Midbrain (tissue), 1 donor: ENCODE measurements around the gene HRC.

Source experiments
- DNase-seq: peaks from one replicate; lab custom pipeline; 2025; lab: John Stamatoyannopoulos, UW

Gene HRC

DNA sequence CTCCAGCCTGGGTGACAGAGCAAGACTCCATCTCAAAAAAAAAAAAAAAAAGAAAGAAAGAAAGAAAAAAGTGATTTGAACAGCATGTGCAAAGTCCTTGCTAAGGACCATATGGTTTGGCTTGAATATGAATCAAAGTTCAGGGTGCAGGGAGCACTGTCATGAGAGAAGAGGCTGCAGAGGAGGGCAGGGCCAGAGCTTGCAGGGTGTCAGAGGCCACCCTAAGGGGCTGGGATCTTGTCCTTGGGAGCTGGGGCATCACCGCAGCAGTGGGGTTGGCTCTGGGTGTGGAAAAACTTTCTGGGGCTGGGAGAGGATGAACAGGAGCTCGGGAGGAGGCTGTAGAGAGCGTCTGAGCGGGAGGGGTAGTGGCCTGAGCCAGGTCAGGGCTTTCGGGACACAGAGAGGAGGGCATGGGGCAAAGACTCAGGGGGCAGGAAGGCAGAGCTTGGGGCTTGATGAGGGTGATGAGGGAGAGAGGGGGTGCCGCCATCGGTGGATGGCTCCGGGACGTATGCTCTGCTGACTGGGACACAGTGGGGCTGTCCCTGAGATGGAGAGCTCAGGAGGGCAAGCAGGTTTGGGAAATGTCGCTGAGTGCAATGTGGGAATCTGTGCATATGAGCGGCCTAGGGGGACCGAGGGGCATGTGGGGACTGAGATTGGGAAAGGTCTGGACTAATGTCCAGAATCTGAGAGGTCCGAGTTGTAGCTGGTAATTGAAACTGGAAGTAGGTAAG lies 5.4 kb upstream of the HRC start:
- DNase-seq: no peak

DNA sequence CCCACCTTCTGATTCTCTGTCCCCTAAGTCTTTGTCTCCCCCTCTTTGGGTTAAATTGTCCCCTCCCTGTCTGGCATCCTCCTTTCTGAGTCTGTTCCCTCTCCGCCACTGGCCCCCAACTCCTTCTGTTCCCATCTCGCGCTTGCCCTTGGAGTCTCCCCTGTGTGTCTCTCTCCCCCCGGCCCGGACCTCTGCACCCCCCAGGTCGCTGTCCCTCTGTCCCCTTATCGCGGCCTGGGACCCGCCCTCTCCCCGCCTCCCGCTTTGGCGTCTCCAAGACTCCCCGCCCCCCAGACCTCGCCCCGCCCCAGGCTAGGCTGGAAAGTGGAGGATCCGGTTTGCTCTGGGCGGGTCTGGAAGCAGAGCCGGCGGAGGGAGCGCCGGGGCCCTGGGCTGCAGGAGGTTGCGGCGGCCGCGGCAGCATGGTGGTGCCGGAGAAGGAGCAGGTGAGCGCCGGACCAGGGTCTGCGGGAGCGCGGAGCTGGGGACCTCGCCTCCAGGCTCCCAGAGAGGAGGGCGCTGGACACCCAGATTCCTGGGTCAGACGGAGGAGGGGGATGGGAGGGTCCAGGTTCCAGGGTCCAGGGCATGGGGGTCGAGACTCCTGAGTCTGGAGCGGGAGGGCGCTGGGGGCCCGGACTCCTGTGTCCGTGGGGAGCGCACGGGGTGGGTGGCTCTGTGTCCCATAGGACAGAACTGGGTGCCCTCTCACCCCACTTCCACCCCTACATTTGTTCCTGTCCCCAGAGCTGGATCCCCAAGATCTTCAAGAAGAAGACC lies 2.4 kb upstream of the HRC start, which contains the start of gene TRPM4:
Gene TRPM4 (plus strand): TSS at position 348 of the 780 bp plus-strand sequence. CDS start 75 bp downstream, at position 423.
- DNase-seq: peak; percentile 54

- no peak for DNase-seq
Measured at GRCh38 chr19:49155820-49156346, 687 bp upstream of the HRC start.

DNA sequence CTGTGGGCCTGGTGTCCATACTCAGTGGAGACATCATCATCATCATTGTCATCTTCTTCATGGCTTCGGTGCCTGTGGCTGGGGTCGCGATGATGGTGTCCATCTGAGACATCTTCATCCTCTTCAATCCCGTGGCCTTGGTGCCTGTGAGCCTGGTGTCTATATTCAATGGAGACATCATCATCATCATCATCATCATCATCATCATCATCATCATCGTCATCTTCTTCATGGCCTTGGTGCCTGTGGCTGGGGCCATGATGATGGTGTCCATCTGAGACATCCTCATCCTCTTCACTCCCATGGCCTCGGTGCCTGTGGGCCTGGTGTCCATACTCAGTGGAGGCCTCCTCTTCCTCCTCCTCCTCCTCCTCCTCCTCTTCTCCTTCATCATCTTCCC lies 917 bp downstream of the HRC start:
- DNase-seq: no peak

GRCh38 chr19:49153167-49153809 lies 1.9 kb downstream of the HRC start:
- no peak for DNase-seq

GRCh38 chr19:49152119-49152550 lies 3.1 kb downstream of the HRC start:
- no peak for DNase-seq

DNA sequence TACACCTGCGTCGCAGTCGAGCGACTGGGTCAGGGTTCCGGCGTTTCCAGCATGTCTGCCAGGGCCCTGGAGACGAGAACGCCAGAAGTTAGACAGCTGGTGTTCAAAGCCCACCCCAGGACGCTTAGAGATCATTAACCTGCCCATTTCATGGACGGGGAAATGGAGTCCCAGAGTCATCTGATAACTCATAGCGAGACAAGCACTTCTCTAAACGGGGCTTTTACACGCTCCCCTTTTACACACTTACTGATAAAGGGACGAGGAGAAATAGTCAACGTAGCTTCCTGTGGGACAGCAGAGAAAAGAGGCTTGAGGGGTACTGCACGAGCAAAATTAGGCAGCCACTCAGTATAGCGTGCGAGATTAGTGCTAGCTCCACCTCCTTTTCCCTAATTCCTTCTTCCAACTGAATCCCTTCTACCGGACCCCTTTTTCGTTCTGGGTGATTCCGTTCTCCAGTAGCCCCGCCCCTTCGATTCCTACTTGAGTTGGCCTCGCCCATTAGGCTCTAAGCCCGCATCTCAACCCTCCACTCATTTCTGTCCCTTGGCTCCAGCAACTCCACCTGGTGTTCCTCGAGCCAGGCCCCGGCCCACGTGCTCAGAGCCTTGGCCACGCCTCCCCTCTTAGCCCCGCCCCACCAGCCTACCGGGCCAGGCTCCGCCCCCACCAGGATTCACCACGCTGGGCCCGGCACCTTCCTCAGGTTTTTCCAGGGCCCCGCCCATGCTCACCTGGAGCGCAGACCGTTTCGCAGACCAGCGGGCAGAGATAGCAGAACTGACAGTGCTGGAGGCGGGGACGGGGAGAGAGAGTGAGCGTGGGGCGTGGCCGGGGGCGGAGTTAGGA lies 3.7 kb downstream of the HRC start:
- peak; percentile 16 for DNase-seq

GRCh38 chr19:49150944-49151243 lies 4.3 kb downstream of the HRC start:
- no peak for DNase-seq

DNA sequence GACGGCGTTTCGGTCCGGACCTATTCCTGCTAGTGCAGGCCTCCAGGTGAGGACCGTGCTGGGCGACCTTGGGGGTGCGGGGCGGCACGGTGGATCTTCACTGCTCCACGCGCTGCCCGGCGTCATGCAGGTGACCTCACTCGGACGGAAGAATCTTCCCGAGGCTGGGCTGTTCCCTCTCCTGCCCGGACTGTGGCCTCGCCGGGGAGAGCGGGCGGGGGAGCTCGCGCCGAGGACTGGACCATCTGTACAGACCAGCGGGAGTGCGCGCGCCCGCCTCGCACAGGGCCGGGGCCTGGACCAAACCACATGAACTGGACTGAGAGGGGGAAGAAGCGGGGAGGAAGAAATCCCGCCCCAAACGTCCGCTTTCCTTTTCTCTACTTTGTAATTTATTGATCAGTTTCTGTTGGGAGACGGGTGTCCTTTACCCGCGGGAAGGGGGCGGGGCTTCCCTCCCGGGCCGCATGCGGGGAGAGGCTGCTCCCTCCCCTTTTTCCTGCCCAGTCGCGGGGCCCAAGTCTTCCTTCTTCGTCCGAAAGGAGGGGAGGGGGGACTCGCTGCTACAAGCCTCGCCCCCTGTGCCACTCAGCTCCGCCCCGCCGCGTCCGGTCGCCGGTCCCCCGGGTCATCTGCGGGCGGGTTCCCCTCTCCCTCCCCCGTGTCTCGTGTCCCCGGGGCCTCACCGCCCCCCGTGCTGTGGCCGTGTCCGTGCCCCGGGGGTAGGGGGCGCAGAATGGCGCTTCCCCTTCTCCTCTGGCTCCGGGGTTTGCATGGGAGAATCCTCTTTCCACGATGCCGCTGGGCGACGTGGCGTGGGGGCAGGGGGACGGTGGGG lies 4.9 kb downstream of the HRC start:
- DNase-seq: peak; percentile 88

DNA sequence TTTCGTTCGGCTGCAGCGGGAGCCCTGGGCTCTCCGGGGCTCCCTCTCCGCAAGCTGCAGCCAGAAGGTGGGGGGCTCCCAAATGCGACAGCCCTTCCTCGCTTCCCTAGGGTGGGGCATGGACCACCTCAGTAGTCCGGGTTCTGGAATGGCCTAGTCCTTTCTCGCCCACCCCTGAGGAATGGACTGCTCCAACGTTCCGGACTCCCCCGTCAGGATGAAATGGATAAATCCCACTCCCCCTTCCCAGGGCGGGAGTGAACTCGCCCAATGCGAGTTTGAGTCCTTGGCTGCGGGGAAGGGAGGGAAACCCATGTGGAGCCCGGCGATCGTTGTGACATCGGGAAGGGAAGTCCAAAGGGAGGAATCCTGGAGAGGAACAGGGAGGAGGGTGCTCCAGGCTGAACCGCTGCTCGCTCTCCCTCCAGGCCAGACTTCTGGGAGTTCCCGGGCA lies 5.5 kb downstream of the HRC start:
- peak; percentile 77 for DNase-seq

GRCh38 chr19:49148784-49149651 lies 6.2 kb downstream of the HRC start:
- DNase-seq: peak; percentile 80

DNA sequence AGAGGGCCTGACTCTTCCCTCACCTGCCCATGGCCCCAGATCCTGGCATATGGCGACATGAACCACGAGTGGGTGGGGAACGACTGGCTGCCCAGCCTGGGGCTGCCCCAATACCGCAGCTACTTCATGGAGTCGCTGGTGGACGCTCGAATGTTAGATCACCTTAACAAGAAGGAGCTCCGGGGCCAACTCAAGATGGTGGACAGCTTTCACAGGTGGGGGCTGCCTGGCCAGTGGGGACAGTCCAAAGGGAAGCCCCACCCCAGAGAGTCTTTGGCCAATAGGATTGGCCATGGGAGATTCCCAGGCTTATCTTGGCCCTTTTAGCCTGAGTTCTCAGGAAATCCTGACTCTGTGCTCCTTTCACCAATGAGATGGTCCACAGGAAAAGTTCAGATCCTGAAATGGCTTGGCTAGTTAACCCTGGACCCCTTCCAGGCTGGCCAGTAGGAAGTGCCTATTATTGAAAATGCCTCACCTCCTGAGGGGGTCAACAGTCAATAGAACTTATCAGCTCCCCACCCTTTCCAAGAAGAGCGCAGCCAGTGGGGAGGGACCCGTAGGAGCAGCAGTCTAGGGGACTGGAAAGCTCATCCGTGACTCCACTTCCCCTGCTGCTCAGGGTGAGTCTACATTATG lies 7.0 kb downstream of the HRC start:
- no peak for DNase-seq

GRCh38 chr19:49146408-49146770 lies 8.8 kb downstream of the HRC start:
- peak; percentile 39 for DNase-seq

GRCh38 chr19:49145573-49146407 lies 9.4 kb downstream of the HRC start:
- DNase-seq: peak; percentile 86

GRCh38 chr19:49142866-49143335 lies 12.3 kb downstream of the HRC start:
- DNase-seq: peak; percentile 89

GRCh38 chr19:49141352-49141751 lies 13.8 kb downstream of the HRC start:
- DNase-seq: no peak

DNA sequence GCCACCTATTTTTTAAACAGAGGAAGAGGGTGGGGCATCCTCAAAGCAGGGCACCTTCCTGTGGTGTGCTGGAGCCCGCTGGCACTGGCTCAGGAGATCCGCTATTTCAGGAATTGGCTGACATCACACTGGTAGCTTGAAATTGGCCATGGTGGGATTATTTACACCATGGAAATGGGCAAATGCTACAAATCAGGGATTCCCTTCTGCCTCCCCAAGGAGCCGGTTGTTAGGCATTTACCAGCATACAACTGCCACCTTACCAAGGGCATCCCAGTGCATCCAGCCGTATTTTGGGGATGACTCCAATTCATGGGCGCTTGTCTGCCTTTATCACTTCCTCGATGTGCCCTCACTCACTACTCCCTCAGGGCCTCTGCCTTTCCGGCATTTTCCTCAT lies 14.2 kb downstream of the HRC start:
- DNase-seq: no peak

DNA sequence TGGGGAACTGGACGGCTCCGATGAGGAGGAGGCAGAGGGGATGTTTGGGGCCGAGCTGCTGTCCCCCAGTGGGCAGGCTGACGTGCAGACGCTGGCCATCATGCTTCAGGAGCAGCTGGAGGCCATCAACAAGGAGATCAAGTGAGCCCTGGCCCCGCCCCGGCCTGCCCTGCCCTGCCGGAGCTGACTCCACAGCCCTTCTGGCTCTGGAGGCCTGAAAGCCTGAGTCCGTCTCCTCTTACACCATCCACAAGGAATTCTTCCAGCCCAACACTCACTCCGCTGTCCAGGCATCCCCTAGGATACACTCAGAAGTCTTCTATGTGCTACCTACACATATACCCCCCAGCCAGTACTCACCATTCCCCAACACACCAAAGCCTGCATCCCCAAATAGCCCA lies 18.4 kb downstream of the HRC start:
- DNase-seq: no peak
